IMR-90 (cell line): Measurements from ENCODE around the gene MLNR. TPM values are rescaled to one million over a fixed set of nuclear protein-coding genes. Genes with fewer than 3 reads are reported as not detected.

Experiments used
- ATAC-seq: fragments of 200-7000 bp; cut with Tn5 transposase; 2 replicates; pipeline ENCODE4 v1.9.1; 2020; ENCODE audit warnings: low read depth, mild to moderate bottlenecking, moderate library complexity
- BruUV-seq: library from RNA; stranded (reverse); fragments of 400-500 nt; replicated peaks from 2 replicates; lab custom pipeline; 2021; lab: Mats Ljungman, UMichigan
- CTCF ChIA-PET: fragments of 300-600 bp; formaldehyde crosslinking; extraction: SDS; loops from one replicate; lab custom pipeline; 2021; ENCODE audit warnings: antibody characterized with exemption; lab: Yijun Ruan, JAX
- POLR2A ChIA-PET: fragments of 300-600 bp; sonication (Branson Sonifier 250); formaldehyde crosslinking; loops from one replicate; lab custom pipeline; 2022; ENCODE audit warnings: antibody characterized with exemption; ENCODE audit not compliant: unreplicated experiment; lab: Charles Lee
- DNase-seq: peaks from one replicate; pipeline ENCODE4 v3.0.0; 2013
- H2AFZ ChIP-seq: replicated peaks from 2 replicates; pipeline ENCODE3; 2013; ENCODE audit warnings: low read length, mild to moderate bottlenecking; ENCODE audit not compliant: poor library complexity
- H2AK5ac ChIP-seq: 2 replicates; pipeline ENCODE4 v1.6.1; 2013; ENCODE audit warnings: low read depth, low read length, inconsistent platforms
- H2AK9ac ChIP-seq: replicated peaks from 2 replicates; pipeline ENCODE3; 2013; ENCODE audit warnings: mild to moderate bottlenecking, low read depth, low read length, moderate library complexity; ENCODE audit not compliant: poor library complexity
- H2BK120ac ChIP-seq: 2 replicates; pipeline ENCODE4 v1.6.1; 2013; ENCODE audit warnings: low read depth, low read length, inconsistent platforms
- H2BK15ac ChIP-seq: 3 replicates; pipeline ENCODE4 v1.6.1; 2013; ENCODE audit warnings: low read depth, low read length, inconsistent platforms
- H2BK20ac ChIP-seq: 2 replicates; pipeline ENCODE4 v1.6.1; 2013; ENCODE audit warnings: low read depth, mild to moderate bottlenecking, inconsistent platforms, low read length, moderate library complexity
- H2BK5ac ChIP-seq: 2 replicates; pipeline ENCODE4 v1.6.1; 2013; ENCODE audit warnings: mild to moderate bottlenecking, low read depth, low read length, inconsistent platforms; ENCODE audit not compliant: poor library complexity, severe bottlenecking
- H3K14ac ChIP-seq: replicated peaks from 2 replicates; pipeline ENCODE4 v1.6.1; 2013; ENCODE audit warnings: low read depth, low read length, inconsistent platforms
- H3K18ac ChIP-seq: 2 replicates; pipeline ENCODE4 v1.6.1; 2013; ENCODE audit warnings: low read depth, low read length, control low read depth
- H3K23ac ChIP-seq: 2 replicates; pipeline ENCODE4 v1.6.1; 2013; ENCODE audit warnings: low read depth, low read length, inconsistent platforms
- H3K27ac ChIP-seq: 2 replicates; pipeline ENCODE4 v1.5.1; 2013; ENCODE audit warnings: mild to moderate bottlenecking, control low read depth, low read length; ENCODE audit not compliant: insufficient read depth
- H3K27me3 ChIP-seq: 2 replicates; pipeline ENCODE4 v1.6.1; 2013; ENCODE audit warnings: low read length; ENCODE audit not compliant: control insufficient read depth, insufficient read depth
- H3K36me3 ChIP-seq: 2 replicates; pipeline ENCODE4 v1.6.1; 2013; ENCODE audit warnings: low read length, mixed read lengths; ENCODE audit not compliant: control insufficient read depth, insufficient read depth
- H3K4ac ChIP-seq: 2 replicates; pipeline ENCODE4 v1.6.1; 2013; ENCODE audit warnings: low read depth, low read length, inconsistent platforms
- H3K4me1 ChIP-seq: 2 replicates; pipeline ENCODE4 v1.6.1; 2013; ENCODE audit warnings: low read length, mixed read lengths; ENCODE audit not compliant: control insufficient read depth, insufficient read depth
- H3K4me2 ChIP-seq: 2 replicates; pipeline ENCODE4 v1.6.1; 2013; ENCODE audit warnings: low read depth, mild to moderate bottlenecking, control low read depth, low read length, moderate library complexity
- H3K4me3 ChIP-seq: 2 replicates; pipeline ENCODE4 v1.5.1; 2013; ENCODE audit warnings: low read depth, mild to moderate bottlenecking, control low read depth, low read length, moderate library complexity; ENCODE audit not compliant: insufficient read depth
- H3K56ac ChIP-seq: 2 replicates; pipeline ENCODE4 v1.6.1; 2013; ENCODE audit warnings: low read length, inconsistent platforms; ENCODE audit not compliant: insufficient read depth; ENCODE audit errors: extremely low read depth
- H3K79me1 ChIP-seq, 2 experiments: 2 replicates each; pipeline ENCODE4 v1.6.1; 2013; ENCODE audit warnings: low read length in 2 of 2, inconsistent platforms in 1 of 2, low read depth in 1 of 2
- H3K9ac ChIP-seq: 2 replicates; pipeline ENCODE4 v1.6.1; 2013; ENCODE audit warnings: low read depth, low read length, control low read depth
- H3K9me1 ChIP-seq: 2 replicates; pipeline ENCODE4 v1.6.1; 2013; ENCODE audit warnings: low read length, inconsistent platforms; ENCODE audit not compliant: insufficient read depth
- H3K9me3 ChIP-seq: 2 replicates; pipeline ENCODE4 v1.6.1; 2013; ENCODE audit warnings: low read length; ENCODE audit not compliant: control insufficient read depth, insufficient read depth
- H4K20me1 ChIP-seq: 2 replicates; pipeline ENCODE4 v1.6.1; 2013; ENCODE audit warnings: low read length, inconsistent platforms; ENCODE audit not compliant: insufficient read depth
- H4K5ac ChIP-seq: 2 replicates; pipeline ENCODE4 v1.6.1; 2013; ENCODE audit warnings: mild to moderate bottlenecking, low read depth, low read length, control low read depth
- H4K8ac ChIP-seq, 2 experiments: 2 replicates each; pipeline ENCODE4 v1.6.1; 2013; ENCODE audit warnings: low read depth in 2 of 2, low read length in 2 of 2, control low read depth in 1 of 2, inconsistent platforms in 1 of 2
- H4K91ac ChIP-seq: 2 replicates; pipeline ENCODE4 v1.6.1; 2013; ENCODE audit warnings: low read depth, low read length, inconsistent platforms; ENCODE audit not compliant: insufficient read depth
- CEBPB ChIP-seq: IDR thresholded peaks from 2 replicates; pipeline ENCODE4 v1.6.1; 2012; ENCODE audit warnings: low read depth, low read length, improper control_type of control experiment
- CHD1 ChIP-seq: IDR thresholded peaks from 2 replicates; pipeline ENCODE4 v1.6.1; 2012; ENCODE audit warnings: low read depth, low read length, improper control_type of control experiment
- FOS ChIP-seq: fragments of 150-350 bp; IDR thresholded peaks from 2 replicates; pipeline ENCODE4 v1.6.1; 2016; ENCODE audit warnings: low read depth, low read length
- MAFK ChIP-seq: IDR thresholded peaks from 2 replicates; pipeline ENCODE4 v1.6.1; 2012; ENCODE audit warnings: low read depth, low read length, improper control_type of control experiment
- MAZ ChIP-seq: IDR thresholded peaks from 2 replicates; pipeline ENCODE4 v1.6.1; 2012; ENCODE audit warnings: low read depth, mild to moderate bottlenecking, low read length, improper control_type of control experiment, moderate library complexity, borderline replicate concordance
- MXI1 ChIP-seq: IDR thresholded peaks from 2 replicates; pipeline ENCODE4 v1.6.1; 2012; ENCODE audit warnings: low read depth, mild to moderate bottlenecking, low read length, moderate library complexity, borderline replicate concordance
- RCOR1 ChIP-seq: IDR thresholded peaks from 2 replicates; pipeline ENCODE4 v1.6.1; 2012; ENCODE audit warnings: mild to moderate bottlenecking, low read length, improper control_type of control experiment; ENCODE audit not compliant: insufficient replicate concordance
- SMC3 ChIP-seq: fragments of 150-350 bp; IDR thresholded peaks from 2 replicates; pipeline ENCODE4 v1.6.1; 2016; ENCODE audit warnings: low read depth, mild to moderate bottlenecking, antibody characterized with exemption, low read length, moderate library complexity
- WGBS, 2 experiments: methylation state at CpG; one replicate each; pipeline versions ENCODE4 v1.1.5 to v1.1.7; 2013; ENCODE audit warnings: missing lambda C conversion rate in 2 of 2; ENCODE audit not compliant: insufficient read length in 1 of 2; ENCODE audit errors: extremely low coverage in 2 of 2; 5-methylcytosine and 5-hydroxymethylcytosine counted together
- dilution Hi-C: fragments of 300-500 bp; cut with HindIII; formaldehyde crosslinking; loops from one replicate; pipeline ENCODE4 v1.14.3; 2018; ENCODE audit warnings: low sequenced_read_pairs; ENCODE audit not compliant: unreplicated experiment
- in situ Hi-C: fragments of 300-500 bp; cut with MboI; formaldehyde crosslinking; loops from 3 replicates; pipeline ENCODE4 v1.14.3; 2019; ENCODE audit warnings: low sequenced_read_pairs, inconsistent platforms, mixed read lengths
- intact Hi-C: fragments of 100-400 bp; cut with micrococcal nuclease; formaldehyde crosslinking; loops from 2 replicates; pipeline ENCODE4 v1.10.0; 2022
- polyA plus RNA-seq, 3 experiments: library from polyadenylated mRNA; depleted of rRNA; stranded (reverse); fragments of >200 nt; gene quantifications; 2 replicates each; pipeline ENCODE4 v1.2.3, GENCODE V29; 2012; ENCODE audit warnings: low replicate concordance in 1 of 3
- total RNA-seq: library from RNA; depleted of rRNA; stranded (reverse); fragments of >200 nt; gene quantifications from 2 replicates; pipeline ENCODE4 v1.2.3, GENCODE V29; 2012

MLNR gene
- total and polyA plus RNA-seq, 2 of the 4 experiments (the other 2 are of a cell fraction): not detected

DNA sequence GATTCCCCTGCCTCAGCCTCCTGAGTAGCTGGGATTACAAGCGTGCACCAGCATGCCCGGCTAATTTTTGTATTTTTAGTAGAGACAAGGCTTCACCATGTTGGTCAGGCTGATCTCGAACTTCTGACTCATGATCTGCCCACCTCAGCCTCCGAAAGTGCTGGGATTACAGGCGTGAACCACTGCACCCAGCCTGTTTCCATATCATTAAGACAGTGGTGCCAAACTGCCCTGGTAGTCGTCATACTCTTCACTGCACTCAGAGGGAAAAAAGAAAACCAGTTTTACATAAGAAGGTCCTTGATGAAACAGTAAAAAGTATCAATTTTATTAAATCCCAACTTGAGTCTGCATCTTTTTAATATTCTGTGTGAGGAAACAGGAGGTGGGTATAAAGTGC lies 42.5 kb downstream of the MLNR start:
- Histone ChIP-seq H3K4me2 (no peak overlapping the region), H3K23ac (no peak overlapping the region), H2BK15ac (no peak overlapping the region), H2AK5ac (no peak overlapping the region), H4K91ac (no peak overlapping the region), H4K20me1 (no peaks in the 10 kb centered on the region), H3K36me3 (peaks cover 14% of the 10 kb centered on the region), H2AK9ac (no peak overlapping the region), H3K9ac (no peak overlapping the region), H4K8ac (no peak overlapping the region), H3K9me3 (no peaks in the 10 kb centered on the region), H3K18ac (no peak overlapping the region), H2BK20ac (no peak overlapping the region), H3K27ac (no peak overlapping the region), H4K5ac (no peak overlapping the region), H3K4me3 (no peak overlapping the region), H3K56ac (no peak overlapping the region), H3K4ac (no peak overlapping the region), H3K27me3 (no peaks in the 10 kb centered on the region), H2BK5ac (no peak overlapping the region), H3K14ac (no peak overlapping the region), H3K4me1 (no peaks in the 10 kb centered on the region; the same call in 1 of the 2 replicates), H3K79me1 (no peaks in the 10 kb centered on the region), H2BK120ac (no peak overlapping the region), H3K9me1 (0 out of 2 replicates have a peak, but pooled peaks cover 2% of the 10 kb centered on the region), H2AFZ (no peak overlapping the region)
- POLR2A ChIA-PET: no interaction called here
- DNase-seq: no peak
- TF ChIP-seq MAFK: no peak
- no peak for TF ChIP-seq SMC3
- TF ChIP-seq MXI1: no peak
- TF ChIP-seq MAZ: no peak
- no peak for TF ChIP-seq RCOR1
- no peak for TF ChIP-seq FOS
- TF ChIP-seq CHD1: no peak
- TF ChIP-seq CEBPB: no peak
- no peak for ATAC-seq
- dilution Hi-C loops (no loop called here), intact Hi-C loops (loop anchor here (10.0 kb wide), 1 partner anchor 288 kb away; the partner anchor contains the start of gene FNDC3A), in situ Hi-C loops (no loop called here)
- no TSS peak for BruUV-seq
- 89% methylated on average over 5 of the region's 6 CpGs; no CpG with 5 or more reads in 1 of the 2 experiments for WGBS, 2 experiments
- CTCF ChIA-PET: no interaction called here
